ENCODE measurements around the gene GRM4. TPM values are rescaled to one million over a fixed set of nuclear protein-coding genes. Genes with fewer than 3 reads are reported as not detected.

Gene GRM4
- total RNA-seq, 6 experiments from 2014 or later = not detected

GRCh38 chr6:34068462-34069044 lies 77.3 kb downstream of the GRM4 start:
- ATAC-seq (no peak), DNase-seq (no peak)
- intact Hi-C loops (cut with DNase I) = no loop called here
- TF ChIP-seq CTCF (IDR thresholded peaks at IDR 0.05) (no peak), POLR2A (IDR thresholded peaks at IDR 0.05) (no peak)
- no peaks in the 10 kb centered on the region for H3K36me3 ChIP-seq
- H3K27me3 ChIP-seq = no peaks in the 10 kb centered on the region
- H3K9me3 ChIP-seq = no peaks in the 10 kb centered on the region
- no peak overlapping the region for H3K27ac ChIP-seq
- no peak overlapping the region for H3K4me3 ChIP-seq
- H3K4me1 ChIP-seq = no peaks in the 10 kb centered on the region
- 49% methylated on average over 4 of the region's 8 CpGs for WGBS (ENCODE audit: insufficient coverage, low coverage, low lambda C conversion rate, missing lambda C conversion rate)

- DNase-seq = no peak
- intact Hi-C loops (cut with DNase I) = no loop called here
- H3K4me3 ChIP-seq = no peak overlapping the region
- no peaks in the 10 kb centered on the region for H3K27me3 ChIP-seq
- no peaks in the 10 kb centered on the region for H3K36me3 ChIP-seq
- no peak for TF ChIP-seq POLR2A (IDR thresholded peaks at IDR 0.05)
- no peak for TF ChIP-seq CTCF (IDR thresholded peaks at IDR 0.05)
- ATAC-seq = peak in 2 of 4 donors; percentile 16 to 19
- H3K27ac ChIP-seq = no peak overlapping the region
- WGBS (ENCODE audit: insufficient coverage, low coverage, low lambda C conversion rate, missing lambda C conversion rate) = 18% methylated on average over 2 of the region's 13 CpGs
- H3K4me1 ChIP-seq = no peaks in the 10 kb centered on the region
- no peaks in the 10 kb centered on the region for H3K9me3 ChIP-seq
Measured at GRCh38 chr6:34067814-34068213, 78.1 kb downstream of the GRM4 start.

GRCh38 chr6:34066772-34067770 lies 78.8 kb downstream of the GRM4 start:
- DNase-seq (no peak), ATAC-seq (no peak)
- no peaks in the 10 kb centered on the region for H3K27me3 ChIP-seq

GRCh38 chr6:34066218-34066571 lies 79.7 kb downstream of the GRM4 start:
- DNase-seq (no peak), ATAC-seq (no peak)
- no peak for TF ChIP-seq CTCF (IDR thresholded peaks at IDR 0.05)
- TF ChIP-seq POLR2A (IDR thresholded peaks at IDR 0.05) = no peak
- no peaks in the 10 kb centered on the region for H3K9me3 ChIP-seq
- no peak overlapping the region for H3K4me3 ChIP-seq
- no peaks in the 10 kb centered on the region for H3K36me3 ChIP-seq
- no peaks in the 10 kb centered on the region for H3K4me1 ChIP-seq
- intact Hi-C loops (cut with DNase I) = no loop called here
- H3K27me3 ChIP-seq = no peaks in the 10 kb centered on the region
- 52% methylated on average over 4 of the region's 5 CpGs for WGBS (ENCODE audit: insufficient coverage, low coverage, low lambda C conversion rate, missing lambda C conversion rate)
- H3K27ac ChIP-seq = no peak overlapping the region

More at GRCh38 chr6:34066772-34067770, 78.8 kb downstream of the GRM4 start:
- WGBS (ENCODE audit: insufficient coverage, low coverage, low lambda C conversion rate, missing lambda C conversion rate) = 26% methylated on average over 9 of the region's 21 CpGs
- Histone ChIP-seq H3K4me3 (no peak overlapping the region), H3K4me1 (no peaks in the 10 kb centered on the region), H3K9me3 (no peaks in the 10 kb centered on the region), H3K36me3 (no peaks in the 10 kb centered on the region), H3K27ac (no peak overlapping the region)
- TF ChIP-seq CTCF (IDR thresholded peaks at IDR 0.05) = no peak
- no peak for TF ChIP-seq POLR2A (IDR thresholded peaks at IDR 0.05)
- intact Hi-C loops (cut with DNase I) = no loop called here

Data from right lobe of liver (tissue), 6 donors.